Measurements from ENCODE around the gene SAMD5.
A peak's percentile ranks its signal among the peaks of the same experiment; 100 is the strongest.

The SAMD5 gene

GRCh38 chr6:147604373-147604772, 95.9 kb downstream of the SAMD5 start:
- in situ Hi-C loops (cut with HindIII; ENCODE audit: low sequenced_read_pairs) = no loop called here
- H3K4me3 ChIP-seq (ENCODE audit: low read depth, low read length) = no peak overlapping the region
- no peak for DNase-seq (ENCODE audit: low read depth, low spot score)
- TF ChIP-seq CTCF (IDR thresholded peaks at IDR 0.05; ENCODE audit: low read depth, low read length) = no peak

- no peak overlapping the region for H3K4me3 ChIP-seq (ENCODE audit: low read depth, low read length)
- in situ Hi-C loops (cut with HindIII; ENCODE audit: low sequenced_read_pairs) = no loop called here
- DNase-seq (ENCODE audit: low read depth, low spot score) = no peak
- no peak for TF ChIP-seq CTCF (IDR thresholded peaks at IDR 0.05; ENCODE audit: low read depth, low read length)
Observed at GRCh38 chr6:147611992-147612391, 103.5 kb downstream of the SAMD5 start.

GRCh38 chr6:147614501-147614900, 106.0 kb downstream of the SAMD5 start:
- in situ Hi-C loops (cut with HindIII; ENCODE audit: low sequenced_read_pairs) = no loop called here

GRCh38 chr6:147615659-147616456, 107.4 kb downstream of the SAMD5 start:
- no peak for TF ChIP-seq CTCF (IDR thresholded peaks at IDR 0.05; ENCODE audit: low read depth, low read length)
- H3K4me3 ChIP-seq (ENCODE audit: low read depth, low read length) = no peak overlapping the region
- DNase-seq (ENCODE audit: low read depth, low spot score) = peak; percentile 80
- in situ Hi-C loops (cut with HindIII; ENCODE audit: low sequenced_read_pairs) = no loop called here

More at GRCh38 chr6:147614501-147614900, 106.0 kb downstream of the SAMD5 start:
- no peak for TF ChIP-seq CTCF (IDR thresholded peaks at IDR 0.05; ENCODE audit: low read depth, low read length)
- no peak overlapping the region for H3K4me3 ChIP-seq (ENCODE audit: low read depth, low read length)
- DNase-seq (ENCODE audit: low read depth, low spot score) = no peak

- no peak overlapping the region for H3K4me3 ChIP-seq (ENCODE audit: low read depth, low read length)
- no peak for DNase-seq (ENCODE audit: low read depth, low spot score)
- no peak for TF ChIP-seq CTCF (IDR thresholded peaks at IDR 0.05; ENCODE audit: low read depth, low read length)
- in situ Hi-C loops (cut with HindIII; ENCODE audit: low sequenced_read_pairs) = no loop called here
Observed at GRCh38 chr6:147617366-147617765, 108.9 kb downstream of the SAMD5 start.

- TF ChIP-seq CTCF (IDR thresholded peaks at IDR 0.05; ENCODE audit: low read depth, low read length) = no peak
- in situ Hi-C loops (cut with HindIII; ENCODE audit: low sequenced_read_pairs) = no loop called here
- H3K4me3 ChIP-seq (ENCODE audit: low read depth, low read length) = no peak overlapping the region
- no peak for DNase-seq (ENCODE audit: low read depth, low spot score)
Observed at GRCh38 chr6:147618457-147618856, 110.0 kb downstream of the SAMD5 start.
